H1 (cell line): ENCODE results near the gene NHSL2. TPM values are rescaled to one million over a fixed set of nuclear protein-coding genes. Genes with fewer than 3 reads are reported as not detected.

Experiments
- CTCF ChIA-PET: fragments of 300-600 bp; sonication (Branson Sonifier 250); formaldehyde crosslinking; loops from one replicate; lab custom pipeline; 2021; ENCODE audit not compliant: partially characterized antibody; lab: Charles Lee
- POLR2A ChIA-PET: fragments of 300-600 bp; sonication (Branson Sonifier 250); formaldehyde crosslinking; loops from one replicate; lab custom pipeline; 2021; ENCODE audit warnings: inconsistent platforms; ENCODE audit not compliant: partially characterized antibody; lab: Charles Lee
- DNase-seq, 2 experiments: peaks; one replicate each; pipeline versions ENCODE4 v3.0.0 to v3.0.0-alpha.2; 2010 to 2022; ENCODE audit warnings: low spot score in 2 of 2, low read depth in 1 of 2, mixed read lengths in 1 of 2
- FAIRE-seq: peaks from 2 replicates; lab custom pipeline; 2011; peaks lifted over from hg19 to GRCh38; lab: Jason Lieb, UNC
- H2AFZ ChIP-seq: 2 replicates; pipeline ENCODE4 v1.8.1; 2012; ENCODE audit warnings: low read length, inconsistent platforms
- H2AK5ac ChIP-seq: 2 replicates; pipeline ENCODE4 v1.6.1; 2013; ENCODE audit warnings: low read depth, low read length
- H2BK120ac ChIP-seq: replicated peaks from 2 replicates; pipeline ENCODE3; 2013; ENCODE audit warnings: low read depth, low read length, inconsistent platforms
- H2BK12ac ChIP-seq: 2 replicates; pipeline ENCODE4 v1.6.1; 2013; ENCODE audit warnings: low read depth, low read length
- H2BK15ac ChIP-seq: 2 replicates; pipeline ENCODE4 v1.6.1; 2013; ENCODE audit warnings: low read length
- H2BK20ac ChIP-seq: 2 replicates; pipeline ENCODE4 v1.6.1; 2013; ENCODE audit warnings: low read length
- H2BK5ac ChIP-seq: 2 replicates; pipeline ENCODE4 v1.6.1; 2013; ENCODE audit warnings: low read depth, low read length
- H3K14ac ChIP-seq: 2 replicates; pipeline ENCODE4 v1.6.1; 2013; ENCODE audit warnings: inconsistent platforms; ENCODE audit not compliant: insufficient read length
- H3K18ac ChIP-seq: 2 replicates; pipeline ENCODE4 v1.6.1; 2013; ENCODE audit warnings: low read length; ENCODE audit errors: extremely low read depth
- H3K23ac ChIP-seq: 2 replicates; pipeline ENCODE4 v1.6.1; 2013; ENCODE audit warnings: inconsistent platforms; ENCODE audit not compliant: insufficient read length
- H3K23me2 ChIP-seq: 2 replicates; pipeline ENCODE4 v1.6.1; 2013; ENCODE audit warnings: low read depth, low read length
- H3K27ac ChIP-seq: 2 replicates; pipeline ENCODE4 v1.6.1; 2011; ENCODE audit warnings: low read depth, low read length, inconsistent platforms
- H3K27me3 ChIP-seq, 4 experiments: replicated peaks in 1 of 4; 1 replicate in 1 of 4; 2 replicates in 3 of 4; pipeline versions ENCODE4 v1.6.1 to v1.8.1; 2011 to 2013; ENCODE audit warnings: low read length in 3 of 4, mild to moderate bottlenecking in 3 of 4, inconsistent platforms in 2 of 4, mixed read lengths in 2 of 4, moderate library complexity in 1 of 4; ENCODE audit not compliant: control insufficient read depth in 3 of 4, insufficient read depth in 3 of 4; ENCODE audit errors: extremely low read depth in 1 of 4
- H3K36me3 ChIP-seq, 4 experiments: 2 replicates each; pipeline versions ENCODE4 v1.6.1 to v1.8.1; 2011 to 2013; ENCODE audit warnings: mild to moderate bottlenecking in 4 of 4, low read length in 3 of 4, moderate library complexity in 2 of 4, control low read depth in 1 of 4, inconsistent platforms in 1 of 4; ENCODE audit not compliant: insufficient read depth in 4 of 4, control insufficient read depth in 2 of 4
- H3K4ac ChIP-seq: replicated peaks from 2 replicates; pipeline ENCODE3; 2013; ENCODE audit warnings: low read length, low read depth, mixed read lengths, inconsistent platforms; ENCODE audit not compliant: insufficient read length
- H3K4me1 ChIP-seq, 4 experiments: replicated peaks in 1 of 4; 1 replicate in 1 of 4; 2 replicates in 3 of 4; pipeline versions ENCODE4 v1.6.1 to v1.8.1; 2011 to 2013; ENCODE audit warnings: low read length in 3 of 4, inconsistent platforms in 2 of 4, mixed read lengths in 1 of 4; ENCODE audit not compliant: insufficient read depth in 4 of 4, control insufficient read depth in 3 of 4
- H3K4me2 ChIP-seq, 2 experiments: 2 replicates each; pipeline versions ENCODE4 v1.6.1 to v1.8.1; 2011 to 2013; ENCODE audit warnings: low read depth in 2 of 2, low read length in 2 of 2, control low read depth in 1 of 2, inconsistent platforms in 1 of 2, mild to moderate bottlenecking in 1 of 2; ENCODE audit not compliant: insufficient read depth in 1 of 2
- H3K4me3 ChIP-seq, 4 experiments: fragments of 200-600, 300-600 bp in 1 of 4; sonication (generic), shearing (Covaris generic), sonication (Bioruptor Twin) in 1 of 4; 2 replicates each; pipeline versions ENCODE4 v1.5.1 to v1.8.1; 2011 to 2016; ENCODE audit warnings: low read length in 4 of 4, low read depth in 3 of 4, control low read depth in 2 of 4, inconsistent platforms in 2 of 4, mild to moderate bottlenecking in 2 of 4, mixed read lengths in 1 of 4, moderate library complexity in 1 of 4; ENCODE audit not compliant: insufficient read depth in 2 of 4; ENCODE audit errors: extremely low read depth in 1 of 4
- H3K56ac ChIP-seq: replicated peaks from 2 replicates; pipeline ENCODE3; 2013; ENCODE audit warnings: low read depth, mild to moderate bottlenecking, mixed read lengths, low read length, inconsistent platforms; ENCODE audit not compliant: insufficient read length
- H3K79me1 ChIP-seq: 2 replicates; pipeline ENCODE4 v1.6.1; 2013; ENCODE audit warnings: low read depth, low read length, control low read depth
- H3K79me2 ChIP-seq, 2 experiments: 2 replicates each; pipeline versions ENCODE4 v1.6.1 to v1.8.1; 2012 to 2013; ENCODE audit warnings: low read length in 2 of 2, mild to moderate bottlenecking in 2 of 2, inconsistent platforms in 1 of 2; ENCODE audit not compliant: insufficient read depth in 2 of 2, control insufficient read depth in 1 of 2
- H3K9ac ChIP-seq, 4 experiments: replicated peaks in 1 of 4; 1 replicate in 1 of 4; 2 replicates in 3 of 4; pipeline versions ENCODE4 v1.6.1 to v1.8.1; 2011 to 2013; ENCODE audit warnings: low read depth in 3 of 4, low read length in 3 of 4, control low read depth in 2 of 4, mild to moderate bottlenecking in 2 of 4, moderate library complexity in 2 of 4, inconsistent platforms in 1 of 4; ENCODE audit errors: extremely low read depth in 1 of 4
- H3K9me3 ChIP-seq, 2 experiments: 2 replicates each; pipeline versions ENCODE4 v1.6.1 to v1.8.1; 2012 to 2013; ENCODE audit warnings: mild to moderate bottlenecking in 2 of 2, moderate library complexity in 2 of 2, control low read depth in 1 of 2, inconsistent platforms in 1 of 2, low read depth in 1 of 2, low read length in 1 of 2, mixed read lengths in 1 of 2; ENCODE audit not compliant: insufficient read depth in 2 of 2
- H4K20me1 ChIP-seq, 2 experiments: replicated peaks in 1 of 2; 2 replicates each; pipeline versions ENCODE3 to v1.8.1; 2011 to 2013; ENCODE audit warnings: inconsistent platforms in 2 of 2, low read length in 2 of 2, mild to moderate bottlenecking in 1 of 2; ENCODE audit not compliant: insufficient read depth in 2 of 2, control insufficient read depth in 1 of 2
- H4K5ac ChIP-seq: 2 replicates; pipeline ENCODE4 v1.6.1; 2013; ENCODE audit warnings: low read length, low read depth, mixed read lengths, inconsistent platforms; ENCODE audit not compliant: insufficient read length
- H4K8ac ChIP-seq: 2 replicates; pipeline ENCODE4 v1.8.0; 2013; ENCODE audit warnings: mild to moderate bottlenecking, moderate library complexity, low read length, inconsistent platforms; ENCODE audit not compliant: insufficient read depth; ENCODE audit errors: extremely low read depth
- H4K91ac ChIP-seq: replicated peaks from 2 replicates; pipeline ENCODE3; 2013; ENCODE audit warnings: low read length, mixed read lengths, inconsistent platforms; ENCODE audit not compliant: insufficient read length
- E2F6 ChIP-seq: IDR thresholded peaks from 2 replicates; pipeline ENCODE4 v1.6.1; 2012; ENCODE audit warnings: inconsistent platforms
- POLR2AphosphoS5 ChIP-seq: IDR thresholded peaks from 2 replicates; pipeline ENCODE4 v1.6.1; 2011; ENCODE audit warnings: low read depth, low read length
- RBBP5 ChIP-seq: IDR thresholded peaks from 2 replicates; pipeline ENCODE4 v1.7.1; 2012; ENCODE audit warnings: low read depth, mild to moderate bottlenecking, inconsistent platforms, low read length, moderate library complexity, borderline replicate concordance
- SP2 ChIP-seq: IDR thresholded peaks from 2 replicates; pipeline ENCODE4 v1.6.1; 2012; ENCODE audit warnings: mild to moderate bottlenecking, low read length, inconsistent platforms
- WGBS, 2 experiments: shearing (Covaris generic) in 1 of 2; methylation state at CpG; one replicate each; pipeline versions ENCODE4 v1.1.6 to v1.1.7; 2013 to 2015; ENCODE audit warnings: low lambda C conversion rate in 2 of 2, mixed read lengths in 2 of 2, inconsistent platforms in 1 of 2, low coverage in 1 of 2, missing lambda C conversion rate in 1 of 2; ENCODE audit not compliant: insufficient replicate concordance in 2 of 2, insufficient coverage in 1 of 2, insufficient read length in 1 of 2; ENCODE audit errors: extremely low coverage in 1 of 2, missing lambda C conversion rate in 1 of 2; 5-methylcytosine and 5-hydroxymethylcytosine counted together
- polyA plus RNA-seq, 7 experiments: library from polyadenylated mRNA; depleted of rRNA in 3 of 7; stranded (reverse) in 5 of 7; unstranded in 2 of 7; fragments of >200 nt in 5 of 7; fragments of 200-250 nt in 2 of 7; gene quantifications; 1 replicate in 5 of 7; 2 replicates in 1 of 7; 4 replicates in 1 of 7; pipeline versions ENCODE4 v1.2.1 to v1.2.3, GENCODE V29; 2011 to 2013; ENCODE audit warnings: missing spikeins in 2 of 7, mixed read lengths in 2 of 7
- total RNA-seq: library from RNA; stranded (reverse); fragmentation: NEBNext Ultra II Directional; extraction: Animal tissue kit (Norgen Biotek cat#: 25700); gene quantifications from 2 replicates; pipeline ENCODE4 v1.2.1, GENCODE V29; 2021
- TF ChIP-seq, protein P1 (sequence below): IDR thresholded peaks from 2 replicates; pipeline ENCODE4 v1.6.1; 2012; ENCODE audit warnings: inconsistent platforms

Gene NHSL2
- total and polyA plus RNA-seq, 2 of the 8 experiments (the other 6 are each of a cell fraction or from before 2014, with no cell fraction given): 3.7 to 7.2 TPM

DNA sequence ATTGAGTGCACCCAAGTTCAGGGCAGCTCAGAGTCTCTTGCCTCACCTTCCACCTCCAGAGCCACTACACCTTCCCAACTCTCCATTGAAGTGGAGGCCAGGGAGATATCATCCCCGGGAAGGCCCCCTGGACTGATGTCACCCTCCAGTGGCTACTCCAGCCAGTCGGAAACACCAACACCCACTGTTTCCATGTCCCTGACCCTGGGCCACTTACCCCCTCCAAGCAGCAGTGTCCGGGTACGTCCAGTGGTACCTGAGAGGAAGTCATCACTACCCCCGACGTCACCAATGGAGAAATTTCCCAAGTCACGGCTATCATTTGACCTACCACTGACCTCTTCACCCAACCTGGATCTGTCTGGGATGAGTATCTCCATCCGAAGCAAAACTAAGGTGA is 228.9 kb downstream of the NHSL2 start:
- Histone ChIP-seq H2BK15ac (no peak overlapping the region), H4K5ac (no peak overlapping the region), H4K8ac (no peak overlapping the region), H3K4me1 (no peaks in the 10 kb centered on the region), H3K4ac (no peak overlapping the region), H2AFZ (no peak overlapping the region), H2BK5ac (no peak overlapping the region), H3K18ac (no peak overlapping the region), H2BK120ac (no peak overlapping the region), H3K14ac (no peak overlapping the region), H3K56ac (no peak overlapping the region), H3K4me3 (no peak overlapping the region), H3K27ac (no peak overlapping the region), H3K23me2 (no peaks in the 10 kb centered on the region), H3K27me3 (no peaks in the 10 kb centered on the region), H3K9ac (no peak overlapping the region), H3K23ac (no peak overlapping the region), H4K20me1 (peaks cover 0 to 4% of the 10 kb centered on the region in 2 experiments), H3K79me2 (no peaks in the 10 kb centered on the region), H2BK20ac (no peak overlapping the region), H3K4me2 (no peak overlapping the region), H3K9me3 (no peaks in the 10 kb centered on the region), H2AK5ac (no peak overlapping the region), H3K79me1 (no peaks in the 10 kb centered on the region), H4K91ac (no peak overlapping the region), H2BK12ac (no peak overlapping the region), H3K36me3 (peaks cover 0 to 4% (median 2%) of the 10 kb centered on the region in 4 experiments; a peak in 2 of 8 replicates)
- CTCF ChIA-PET: no interaction called here
- no peak for DNase-seq
- FAIRE-seq: no peak
- POLR2A ChIA-PET: no interaction called here
- TF ChIP-seq E2F6: no peak
- TF ChIP-seq, protein P1, sequence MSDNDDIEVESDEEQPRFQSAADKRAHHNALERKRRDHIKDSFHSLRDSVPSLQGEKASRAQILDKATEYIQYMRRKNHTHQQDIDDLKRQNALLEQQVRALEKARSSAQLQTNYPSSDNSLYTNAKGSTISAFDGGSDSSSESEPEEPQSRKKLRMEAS: no peak
- TF ChIP-seq RBBP5: no peak
- TF ChIP-seq POLR2AphosphoS5: no peak
- no peak for TF ChIP-seq SP2
- WGBS, 2 experiments: 89% methylated on average over 8 of the region's 8 CpGs; no CpG with 5 or more reads in 1 of the 2 experiments
